Parathyroid adenoma (tissue), 2 donors: Measurements from ENCODE around the gene ZFR2.

Source experiments
- H2AFZ ChIP-seq: fragments of 300-600 bp; sonication (generic); one replicate; pipeline ENCODE4 v1.7.0; 2017; ENCODE audit warnings: antibody characterized with exemption, mild to moderate bottlenecking
- H3K27ac ChIP-seq: fragments of 300-600 bp; sonication (generic); one replicate; pipeline ENCODE4 v1.7.0; 2017
- H3K27me3 ChIP-seq: fragments of 300-600 bp; sonication (generic); one replicate; pipeline ENCODE4 v1.7.0; 2017; ENCODE audit warnings: low read length; ENCODE audit not compliant: control insufficient read depth, insufficient read depth
- H3K36me3 ChIP-seq: fragments of 300-600 bp; sonication (generic); one replicate; pipeline ENCODE4 v1.7.0; 2017; ENCODE audit warnings: low read length; ENCODE audit not compliant: control insufficient read depth, insufficient read depth
- H3K4me1 ChIP-seq: fragments of 300-600 bp; sonication (generic); one replicate; pipeline ENCODE4 v1.7.0; 2017; ENCODE audit warnings: control low read depth
- H3K4me2 ChIP-seq: fragments of 300-600 bp; sonication (generic); one replicate; pipeline ENCODE4 v1.7.0; 2017; ENCODE audit warnings: low read length
- H3K4me3 ChIP-seq: fragments of 300-600 bp; sonication (generic); one replicate; pipeline ENCODE4 v1.7.0; 2017; ENCODE audit warnings: low read depth, low read length
- H3K79me2 ChIP-seq: fragments of 300-600 bp; sonication (generic); one replicate; pipeline ENCODE4 v1.7.0; 2017; ENCODE audit warnings: control low read depth
- H3K9ac ChIP-seq: fragments of 300-600 bp; sonication (generic); one replicate; pipeline ENCODE4 v1.7.0; 2017; ENCODE audit warnings: mild to moderate bottlenecking
- H3K9me3 ChIP-seq: fragments of 300-600 bp; sonication (generic); one replicate; pipeline ENCODE4 v1.7.0; 2017; ENCODE audit warnings: low read length; ENCODE audit not compliant: control insufficient read depth
- TF ChIP-seq, protein P1 (sequence below): fragments of 300-600 bp; sonication (generic); IDR thresholded peaks from one replicate; pipeline ENCODE4 v1.7.0; 2017; ENCODE audit warnings: antibody characterized with exemption, mild to moderate bottlenecking
- donor health status: primary hyperparathyroidism.

Gene ZFR2

DNA sequence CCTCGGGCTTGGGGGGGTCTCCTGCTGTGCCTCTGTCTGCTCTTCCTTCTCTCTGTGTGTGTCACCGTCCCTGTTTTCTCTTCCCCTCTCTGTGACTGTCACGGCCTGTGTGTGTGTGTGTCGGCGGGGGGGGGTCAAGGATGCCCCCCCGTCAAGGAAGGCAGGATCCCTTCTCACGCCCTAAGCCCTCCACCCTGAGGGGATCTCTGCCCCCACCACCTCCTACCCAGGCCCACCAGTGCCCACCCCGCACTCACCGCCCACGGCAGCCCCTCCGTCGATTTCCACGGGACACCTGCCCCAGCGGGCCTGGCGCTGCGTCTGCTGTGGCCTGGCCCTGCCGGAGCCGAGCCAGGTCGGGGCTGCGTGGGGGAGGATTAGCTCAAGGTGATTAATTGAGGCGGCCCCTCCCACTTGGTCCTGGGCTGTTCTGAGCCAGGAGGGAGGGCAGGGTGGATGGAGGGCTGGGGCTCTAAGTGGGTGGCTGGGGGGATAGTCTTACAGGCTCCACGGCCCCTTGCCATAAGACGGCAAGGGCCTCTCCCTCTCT lies 96.9 kb downstream of the ZFR2 start, which contains the start of gene RAX2:
Gene RAX2 (minus strand): TSS at position 323 of the 550 bp plus-strand sequence. CDS start 486 bp downstream, outside the sequence.
- TF ChIP-seq, protein P1, sequence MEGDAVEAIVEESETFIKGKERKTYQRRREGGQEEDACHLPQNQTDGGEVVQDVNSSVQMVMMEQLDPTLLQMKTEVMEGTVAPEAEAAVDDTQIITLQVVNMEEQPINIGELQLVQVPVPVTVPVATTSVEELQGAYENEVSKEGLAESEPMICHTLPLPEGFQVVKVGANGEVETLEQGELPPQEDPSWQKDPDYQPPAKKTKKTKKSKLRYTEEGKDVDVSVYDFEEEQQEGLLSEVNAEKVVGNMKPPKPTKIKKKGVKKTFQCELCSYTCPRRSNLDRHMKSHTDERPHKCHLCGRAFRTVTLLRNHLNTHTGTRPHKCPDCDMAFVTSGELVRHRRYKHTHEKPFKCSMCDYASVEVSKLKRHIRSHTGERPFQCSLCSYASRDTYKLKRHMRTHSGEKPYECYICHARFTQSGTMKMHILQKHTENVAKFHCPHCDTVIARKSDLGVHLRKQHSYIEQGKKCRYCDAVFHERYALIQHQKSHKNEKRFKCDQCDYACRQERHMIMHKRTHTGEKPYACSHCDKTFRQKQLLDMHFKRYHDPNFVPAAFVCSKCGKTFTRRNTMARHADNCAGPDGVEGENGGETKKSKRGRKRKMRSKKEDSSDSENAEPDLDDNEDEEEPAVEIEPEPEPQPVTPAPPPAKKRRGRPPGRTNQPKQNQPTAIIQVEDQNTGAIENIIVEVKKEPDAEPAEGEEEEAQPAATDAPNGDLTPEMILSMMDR = no peak
- no peaks in the 10 kb centered on the region for H3K27me3 ChIP-seq
- no peaks in the 10 kb centered on the region for H3K9me3 ChIP-seq

DNA sequence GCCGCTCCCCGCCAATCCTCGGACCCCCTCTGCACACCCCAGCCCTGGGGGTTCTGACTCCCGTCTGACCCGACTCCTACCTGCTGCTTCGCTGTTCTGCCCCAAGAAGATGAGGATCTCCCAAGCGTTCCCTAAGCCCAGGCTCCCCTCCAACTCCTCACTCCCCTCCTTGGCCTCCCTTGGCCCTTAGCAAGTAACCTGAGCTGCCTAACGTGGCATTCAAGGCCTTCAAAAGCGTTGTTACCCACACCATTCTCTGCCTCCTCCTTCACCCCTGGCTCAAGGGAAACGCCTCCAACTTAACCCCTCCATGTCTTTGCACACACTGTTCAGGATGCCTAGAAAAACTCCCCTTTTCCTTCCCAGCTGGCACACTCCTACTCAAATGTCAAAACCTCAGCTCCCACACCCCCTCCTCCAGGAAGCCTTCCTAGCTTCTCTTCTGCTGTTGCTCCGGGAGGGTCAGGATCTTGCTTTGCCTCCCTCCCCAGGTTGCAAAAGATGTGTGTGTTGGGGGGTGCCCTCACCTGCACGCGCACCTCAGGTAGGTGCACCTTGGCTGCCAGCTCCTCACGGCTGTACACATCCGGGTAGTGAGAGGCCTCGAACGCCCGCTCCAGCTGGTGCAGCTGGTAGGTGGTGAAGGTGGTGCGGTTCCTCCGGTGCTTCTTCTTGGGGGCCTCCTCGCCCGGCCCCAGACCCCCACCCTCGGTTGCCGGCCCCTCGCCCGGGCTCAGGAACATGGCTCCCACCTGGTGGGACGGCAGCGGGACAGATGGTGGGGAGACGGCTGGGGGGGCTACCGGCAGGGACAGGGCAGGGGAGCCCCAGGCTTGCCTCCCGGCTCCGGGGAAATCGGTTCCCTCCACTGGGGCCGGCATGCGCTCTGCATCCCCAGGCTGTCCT lies 97.6 kb downstream of the ZFR2 start:
- Histone ChIP-seq H3K9ac (no peak overlapping the region), H3K79me2 (no peaks in the 10 kb centered on the region), H3K9me3 (no peaks in the 10 kb centered on the region), H2AFZ (no peak overlapping the region), H3K4me3 (no peak overlapping the region), H3K27ac (no peak overlapping the region), H3K27me3 (no peaks in the 10 kb centered on the region), H3K4me2 (no peak overlapping the region), H3K4me1 (no peaks in the 10 kb centered on the region), H3K36me3 (no peaks in the 10 kb centered on the region)
- TF ChIP-seq, protein P1 = no peak

More for the DNA sequence above, 96.9 kb downstream of the ZFR2 start, which contains the start of gene RAX2:
- H3K79me2 ChIP-seq = no peaks in the 10 kb centered on the region
- H2AFZ ChIP-seq = no peak within 1 kb of the TSS
- H3K4me1 ChIP-seq = no peaks in the 10 kb centered on the region
- no peak within 1 kb of the TSS for H3K9ac ChIP-seq
- no peak within 1 kb of the TSS for H3K27ac ChIP-seq
- H3K4me3 ChIP-seq = no peak within 1 kb of the TSS
- H3K4me2 ChIP-seq = no peak within 1 kb of the TSS
- no peaks in the 10 kb centered on the region for H3K36me3 ChIP-seq

DNA sequence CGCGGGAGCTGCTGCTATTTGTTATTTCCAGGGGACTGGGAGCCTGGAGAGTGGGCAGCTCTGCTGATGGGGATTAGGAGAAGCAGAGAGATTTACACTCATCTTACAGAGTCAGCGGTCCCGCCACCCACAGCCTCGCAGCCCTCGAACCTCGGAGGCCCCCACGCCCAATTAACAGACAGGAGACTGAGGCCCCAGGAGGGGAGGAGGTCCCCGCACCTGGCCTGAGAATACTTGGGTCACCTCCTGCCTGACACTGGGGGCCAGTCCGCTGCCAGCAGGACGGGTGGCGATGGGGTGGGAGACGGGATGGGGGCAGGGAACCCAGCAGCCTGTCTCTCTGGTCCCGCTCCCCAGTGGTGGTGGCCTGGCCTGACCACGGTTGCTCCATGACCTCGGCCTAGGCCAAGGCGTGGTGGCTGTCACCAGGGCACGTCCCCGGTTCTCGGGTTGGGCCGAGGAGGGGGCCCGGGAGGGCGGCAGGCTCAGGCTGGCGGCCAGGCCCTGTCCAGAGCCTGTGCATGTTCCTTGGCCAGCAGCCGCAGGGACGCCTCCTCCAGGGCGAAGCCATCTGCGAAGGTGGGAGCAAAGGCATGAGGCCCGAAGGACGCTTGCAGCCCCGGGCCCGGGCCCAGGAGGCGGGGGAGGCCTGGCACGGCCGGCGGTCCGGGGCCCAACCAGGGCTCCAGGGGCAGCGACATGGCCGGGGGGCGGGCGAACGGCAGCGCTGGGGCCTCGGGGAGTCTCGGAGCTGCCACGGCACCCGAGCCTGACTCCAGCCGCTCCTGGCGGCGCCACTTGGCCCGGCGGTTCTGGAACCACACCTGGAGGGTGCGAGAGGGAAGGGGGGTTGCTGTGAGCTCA lies 98.5 kb downstream of the ZFR2 start:
- Histone ChIP-seq H3K79me2 (no peaks in the 10 kb centered on the region), H2AFZ (no peak overlapping the region), H3K9me3 (no peaks in the 10 kb centered on the region), H3K27me3 (no peaks in the 10 kb centered on the region), H3K4me1 (no peaks in the 10 kb centered on the region), H3K36me3 (no peaks in the 10 kb centered on the region), H3K9ac (no peak overlapping the region), H3K27ac (no peak overlapping the region), H3K4me2 (no peak overlapping the region), H3K4me3 (no peak overlapping the region)
- TF ChIP-seq, protein P1 = no peak

DNA sequence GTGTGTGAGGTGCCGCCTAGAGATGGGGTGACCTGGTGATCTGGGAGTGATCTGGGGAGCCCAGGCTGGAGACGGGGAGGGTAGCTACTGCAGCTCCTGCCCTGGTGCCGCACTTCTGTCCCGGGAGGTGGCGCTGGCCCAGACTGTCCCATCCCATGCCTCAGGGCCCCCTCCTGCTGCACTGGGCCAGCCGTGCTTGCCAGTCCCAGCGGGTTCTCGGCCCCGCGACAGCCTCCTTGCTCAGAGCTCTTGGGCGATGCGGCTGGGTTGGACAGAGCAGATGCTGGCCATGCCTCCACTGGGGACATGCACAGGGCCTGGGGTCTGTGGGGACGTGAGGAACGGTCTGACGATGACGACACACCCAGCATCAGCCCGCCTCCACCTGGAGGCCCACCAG lies 99.3 kb downstream of the ZFR2 start:
- Histone ChIP-seq H3K27me3 (no peaks in the 10 kb centered on the region), H3K27ac (no peak overlapping the region), H3K9ac (no peak overlapping the region), H3K4me3 (no peak overlapping the region), H3K4me2 (no peak overlapping the region), H2AFZ (no peak overlapping the region), H3K36me3 (no peaks in the 10 kb centered on the region), H3K79me2 (no peaks in the 10 kb centered on the region), H3K9me3 (no peaks in the 10 kb centered on the region), H3K4me1 (no peaks in the 10 kb centered on the region)
- TF ChIP-seq, protein P1 = no peak
